Large intestine (tissue), 3 donors: ENCODE results near the gene OXSR1. TPM values are rescaled to one million over a fixed set of nuclear protein-coding genes. Genes with fewer than 3 reads are reported as not detected.
"Not testable (repeated sequence)": the region's sequence is repeated elsewhere in the genome, so short reads cannot be mapped to it uniquely, and the experiment has no call there.

Source experiments
- DNase-seq, 2 donors: peaks; one replicate each; pipeline versions ENCODE4 v3.0.0 to v3.0.0-alpha.2; 2013
- H3K27ac ChIP-seq: one replicate; pipeline ENCODE4 v1.5.1; 2013; ENCODE audit warnings: low read length
- H3K27me3 ChIP-seq: 2 replicates; pipeline ENCODE4 v1.6.1; 2013; ENCODE audit warnings: low read length; ENCODE audit not compliant: control insufficient read depth, insufficient read depth
- H3K36me3 ChIP-seq: 2 replicates; pipeline ENCODE4 v1.6.1; 2013; ENCODE audit warnings: low read length; ENCODE audit not compliant: control insufficient read depth, insufficient read depth
- H3K4me1 ChIP-seq: one replicate; pipeline ENCODE4 v1.6.1; 2013; ENCODE audit warnings: low read length; ENCODE audit not compliant: control insufficient read depth, insufficient read depth
- H3K4me3 ChIP-seq: one replicate; pipeline ENCODE4 v1.5.1; 2013; ENCODE audit warnings: low read length
- H3K9me3 ChIP-seq: one replicate; pipeline ENCODE4 v1.6.1; 2013; ENCODE audit warnings: mild to moderate bottlenecking, low read depth, low read length, moderate library complexity; ENCODE audit not compliant: control insufficient read depth
- WGBS: methylation state at CpG from one replicate; pipeline ENCODE4 v1.1.5; 2013; ENCODE audit warnings: low lambda C conversion rate; ENCODE audit not compliant: insufficient coverage; 5-methylcytosine and 5-hydroxymethylcytosine counted together
- polyA plus RNA-seq: library from polyadenylated mRNA; unstranded; fragments of 120-200 nt; gene quantifications from one replicate; pipeline ENCODE4 v1.2.1, GENCODE V29; 2013

Gene OXSR1
- polyA plus RNA-seq, 1 donor: 30.4 TPM

- Histone ChIP-seq H3K4me3 (no peak overlapping the region), H3K27me3 (no peaks in the 10 kb centered on the region), H3K36me3 (peaks cover 82% of the 10 kb centered on the region), H3K27ac (peak overlapping the region; percentile 5), H3K9me3 (no peaks in the 10 kb centered on the region), H3K4me1 (peaks cover 75% of the 10 kb centered on the region)
- no peak for DNase-seq
- WGBS: no CpG with 5 or more reads among the region's 4 CpGs
Measured at GRCh38 chr3:38127611-38128302, 37.6 kb upstream of the OXSR1 start.

- H3K4me3 ChIP-seq: no peak overlapping the region
- H3K9me3 ChIP-seq: no peaks in the 10 kb centered on the region
- peaks cover 81% of the 10 kb centered on the region for H3K36me3 ChIP-seq
- H3K27ac ChIP-seq: no peak overlapping the region
- no peaks in the 10 kb centered on the region for H3K27me3 ChIP-seq
- no peak for DNase-seq
- WGBS: 100% methylated on average over 1 of the region's 1 CpG
- H3K4me1 ChIP-seq: peaks cover 81% of the 10 kb centered on the region
Measured at GRCh38 chr3:38128303-38128655, 37.1 kb upstream of the OXSR1 start.

- no peak for DNase-seq
Measured at GRCh38 chr3:38129058-38129457, 36.3 kb upstream of the OXSR1 start.

GRCh38 chr3:38130631-38131065, 34.7 kb upstream of the OXSR1 start:
- Histone ChIP-seq H3K36me3 (peaks cover 74% of the 10 kb centered on the region), H3K27me3 (no peaks in the 10 kb centered on the region), H3K4me1 (peaks cover 89% of the 10 kb centered on the region), H3K4me3 (no peak overlapping the region), H3K27ac (peak overlapping the region; percentile 91), H3K9me3 (no peaks in the 10 kb centered on the region)
- no CpG with 5 or more reads among the region's 3 CpGs for WGBS
- DNase-seq: peak; percentile 89 to 95

More at GRCh38 chr3:38129058-38129457, 36.3 kb upstream of the OXSR1 start:
- H3K4me3 ChIP-seq: no peak overlapping the region
- no peaks in the 10 kb centered on the region for H3K9me3 ChIP-seq
- H3K27ac ChIP-seq: peak overlapping the region; percentile 91
- H3K27me3 ChIP-seq: no peaks in the 10 kb centered on the region
- WGBS: no CpG with 5 or more reads among the region's 5 CpGs
- peaks cover 81% of the 10 kb centered on the region for H3K36me3 ChIP-seq
- peaks cover 88% of the 10 kb centered on the region for H3K4me1 ChIP-seq

GRCh38 chr3:38131621-38132369, 33.5 kb upstream of the OXSR1 start:
- Histone ChIP-seq H3K27ac (peak overlapping the region; percentile 91), H3K4me3 (no peak overlapping the region), H3K4me1 (peaks cover 79% of the 10 kb centered on the region), H3K9me3 (no peaks in the 10 kb centered on the region), H3K27me3 (no peaks in the 10 kb centered on the region), H3K36me3 (peaks cover 62% of the 10 kb centered on the region)
- DNase-seq: no peak
- WGBS: no CpG with 5 or more reads among the region's 6 CpGs

- no CpG with 5 or more reads among the region's 3 CpGs for WGBS
- H3K27ac ChIP-seq: peak overlapping the region; percentile 91
- DNase-seq: no peak
Measured at GRCh38 chr3:38133209-38133556, 32.2 kb upstream of the OXSR1 start.

GRCh38 chr3:38133557-38134405, 31.6 kb upstream of the OXSR1 start:
- WGBS: no CpG with 5 or more reads among the region's 10 CpGs
- Histone ChIP-seq H3K27ac (peak overlapping the region; percentile 91), H3K36me3 (peaks cover 44% of the 10 kb centered on the region), H3K27me3 (no peaks in the 10 kb centered on the region), H3K9me3 (no peaks in the 10 kb centered on the region), H3K4me3 (no peak overlapping the region), H3K4me1 (peaks cover 70% of the 10 kb centered on the region)
- DNase-seq: peak; percentile 84 to 91

More at GRCh38 chr3:38133209-38133556, 32.2 kb upstream of the OXSR1 start:
- H3K36me3 ChIP-seq: peaks cover 48% of the 10 kb centered on the region
- H3K27me3 ChIP-seq: no peaks in the 10 kb centered on the region
- no peak overlapping the region for H3K4me3 ChIP-seq
- H3K9me3 ChIP-seq: no peaks in the 10 kb centered on the region
- peaks cover 73% of the 10 kb centered on the region for H3K4me1 ChIP-seq

- peak overlapping the region; percentile 91 for H3K27ac ChIP-seq
- H3K9me3 ChIP-seq, DNase-seq, H3K27me3 ChIP-seq, H3K4me3 ChIP-seq: not testable (repeated sequence)
- peaks cover 64% of the 10 kb centered on the region for H3K4me1 ChIP-seq
- no CpG with 5 or more reads among the region's 10 CpGs for WGBS
- H3K36me3 ChIP-seq: peaks cover 36% of the 10 kb centered on the region
Measured at GRCh38 chr3:38134517-38135143, 30.7 kb upstream of the OXSR1 start.

- H3K9me3 ChIP-seq, DNase-seq, H3K27me3 ChIP-seq: not testable (repeated sequence)
- H3K27ac ChIP-seq: peak overlapping the region; percentile 69
- WGBS: no CpG with 5 or more reads among the region's 10 CpGs
- peaks cover 58% of the 10 kb centered on the region for H3K4me1 ChIP-seq
- peaks cover 35% of the 10 kb centered on the region for H3K36me3 ChIP-seq
- peak overlapping the region; percentile 85 for H3K4me3 ChIP-seq
Measured at GRCh38 chr3:38135621-38136277, 29.6 kb upstream of the OXSR1 start.
